AG08395 (cell line): ENCODE measurements around the gene DLL4.

Experiments
- DNase-seq: peaks from one replicate; pipeline ENCODE4 v3.0.0; 2012; ENCODE audit warnings: mixed read lengths, low spot score

DLL4 gene

DNA sequence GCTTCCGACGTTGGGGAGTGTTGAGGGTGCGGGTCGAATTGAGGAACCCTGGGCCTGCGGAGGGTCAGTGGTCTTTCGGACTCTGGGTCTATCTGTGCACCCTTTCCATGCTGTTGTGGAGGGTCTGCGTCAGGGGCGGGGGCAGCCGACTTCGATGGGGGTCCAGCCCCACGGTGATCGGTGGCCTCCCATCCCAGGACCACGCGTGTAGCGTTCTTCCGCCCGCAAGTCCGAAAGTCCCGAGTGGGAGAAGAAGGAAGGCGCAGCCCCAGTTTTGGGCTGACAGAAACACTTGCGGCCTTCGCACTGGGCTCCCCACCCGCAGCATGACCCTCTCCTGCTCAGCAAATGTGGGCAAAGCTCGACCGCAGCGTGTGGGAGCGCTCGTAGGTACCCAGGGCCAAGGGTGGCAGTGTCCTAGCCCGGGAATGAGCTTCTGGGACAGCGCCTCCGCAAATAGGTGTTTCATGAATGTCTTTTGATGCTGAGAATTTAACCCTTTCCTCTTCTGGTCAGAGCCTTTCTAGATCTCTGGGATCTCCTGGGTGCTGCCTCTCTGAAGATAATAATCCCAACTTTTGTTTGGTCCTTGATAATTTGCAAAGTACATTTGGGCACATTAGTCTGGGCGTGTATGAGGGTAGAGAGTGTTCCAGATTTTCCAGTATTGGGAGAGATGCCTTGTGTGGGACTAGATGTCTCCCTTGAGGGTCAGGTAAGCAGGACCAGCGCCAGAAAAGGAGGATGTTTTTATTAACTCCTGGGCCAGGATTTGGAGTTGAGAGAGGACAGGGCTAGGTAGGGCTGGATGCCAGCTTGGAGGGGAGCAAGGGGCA is 2.3 kb upstream of the DLL4 start:
- no peak for DNase-seq

DNA sequence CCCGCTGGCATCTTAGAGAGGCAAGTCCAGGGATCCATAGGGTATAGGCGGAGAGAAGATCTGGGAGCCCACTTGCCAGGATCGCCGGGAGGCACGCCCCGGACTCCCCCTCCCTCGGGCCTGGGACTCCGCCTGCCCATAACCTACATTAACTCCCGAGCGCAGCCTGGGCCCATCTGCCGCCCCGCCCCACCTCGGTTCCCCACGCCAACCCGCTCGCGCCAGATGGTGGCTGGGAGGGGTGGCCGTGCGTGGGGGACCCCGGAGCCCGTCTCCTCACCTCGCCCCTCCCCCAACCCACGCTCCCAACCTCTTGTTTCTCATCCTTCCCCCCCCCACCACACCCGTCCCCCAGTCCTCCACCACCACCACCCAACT is 1.7 kb upstream of the DLL4 start:
- no peak for DNase-seq

DNA sequence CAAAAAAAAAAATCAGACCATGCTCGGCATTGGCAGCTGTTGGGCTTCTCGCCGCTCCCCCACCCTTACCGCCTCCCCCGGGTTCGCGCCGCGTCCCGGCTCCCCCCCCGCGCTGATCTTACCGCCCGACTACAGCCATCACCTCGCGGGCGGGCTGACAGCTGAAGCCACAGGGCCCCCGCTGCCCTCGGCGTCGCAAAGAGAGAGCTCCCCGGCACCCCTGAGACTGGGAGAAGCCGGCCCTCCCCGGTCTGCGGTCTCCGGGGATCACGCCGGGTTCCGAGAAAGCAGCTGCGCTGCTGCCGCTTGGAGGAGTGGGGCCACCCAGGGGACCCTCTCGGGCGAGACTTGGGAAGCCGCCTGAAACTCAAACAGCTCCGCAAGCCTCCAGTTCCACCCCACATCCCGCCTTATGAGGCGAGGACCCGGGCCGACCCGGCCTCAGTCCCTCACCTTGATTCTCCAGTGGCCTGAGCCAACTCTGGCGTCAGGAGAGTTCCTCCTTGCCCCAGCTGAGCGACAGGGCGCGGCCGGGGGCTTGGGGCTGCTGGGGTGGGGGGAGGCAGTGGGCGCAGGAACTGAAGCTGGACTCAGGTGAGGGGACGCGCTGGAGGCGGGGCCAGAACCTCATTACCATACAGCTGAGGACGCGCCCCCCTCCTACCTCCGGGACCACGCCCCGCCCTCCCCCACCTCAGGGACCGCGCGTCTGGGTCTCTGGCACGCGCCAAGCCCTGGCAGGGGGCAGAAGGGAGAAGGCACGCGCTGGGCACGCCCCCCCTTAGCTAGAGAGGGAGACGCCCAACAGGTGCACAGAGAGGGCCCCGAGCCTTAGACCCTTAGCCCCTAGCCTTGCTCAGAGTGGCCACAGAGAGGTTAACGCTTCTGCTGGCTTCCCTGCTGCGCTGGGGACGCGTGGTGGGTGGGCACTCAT is 1.0 kb upstream of the DLL4 start:
- DNase-seq: no peak

DNA sequence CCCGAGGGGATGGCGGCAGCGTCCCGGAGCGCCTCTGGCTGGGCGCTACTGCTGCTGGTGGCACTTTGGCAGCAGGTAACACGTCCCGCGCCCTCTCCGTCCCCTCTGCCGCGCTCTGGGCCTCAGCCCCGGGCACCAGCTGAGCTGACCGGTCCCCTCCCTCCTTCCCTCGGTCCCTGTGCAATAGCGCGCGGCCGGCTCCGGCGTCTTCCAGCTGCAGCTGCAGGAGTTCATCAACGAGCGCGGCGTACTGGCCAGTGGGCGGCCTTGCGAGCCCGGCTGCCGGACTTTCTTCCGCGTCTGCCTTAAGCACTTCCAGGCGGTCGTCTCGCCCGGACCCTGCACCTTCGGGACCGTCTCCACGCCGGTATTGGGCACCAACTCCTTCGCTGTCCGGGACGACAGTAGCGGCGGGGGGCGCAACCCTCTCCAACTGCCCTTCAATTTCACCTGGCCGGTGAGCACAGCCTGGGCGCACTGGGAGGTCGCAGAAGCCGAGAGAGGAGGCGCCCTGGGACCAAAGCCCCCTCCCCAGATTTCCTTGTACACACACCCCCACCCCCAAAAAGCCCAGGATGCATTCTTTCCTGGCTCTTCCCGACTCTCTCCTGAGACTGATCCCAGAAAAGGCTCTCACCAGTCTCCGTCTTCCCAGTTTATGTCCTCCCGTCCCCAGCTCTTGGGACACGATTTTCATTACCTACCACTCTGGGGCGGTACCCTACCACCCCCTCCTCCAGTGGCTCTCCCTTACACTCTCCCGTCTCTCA is 705 bp downstream of the DLL4 start:
- DNase-seq: peak; percentile 37

DNA sequence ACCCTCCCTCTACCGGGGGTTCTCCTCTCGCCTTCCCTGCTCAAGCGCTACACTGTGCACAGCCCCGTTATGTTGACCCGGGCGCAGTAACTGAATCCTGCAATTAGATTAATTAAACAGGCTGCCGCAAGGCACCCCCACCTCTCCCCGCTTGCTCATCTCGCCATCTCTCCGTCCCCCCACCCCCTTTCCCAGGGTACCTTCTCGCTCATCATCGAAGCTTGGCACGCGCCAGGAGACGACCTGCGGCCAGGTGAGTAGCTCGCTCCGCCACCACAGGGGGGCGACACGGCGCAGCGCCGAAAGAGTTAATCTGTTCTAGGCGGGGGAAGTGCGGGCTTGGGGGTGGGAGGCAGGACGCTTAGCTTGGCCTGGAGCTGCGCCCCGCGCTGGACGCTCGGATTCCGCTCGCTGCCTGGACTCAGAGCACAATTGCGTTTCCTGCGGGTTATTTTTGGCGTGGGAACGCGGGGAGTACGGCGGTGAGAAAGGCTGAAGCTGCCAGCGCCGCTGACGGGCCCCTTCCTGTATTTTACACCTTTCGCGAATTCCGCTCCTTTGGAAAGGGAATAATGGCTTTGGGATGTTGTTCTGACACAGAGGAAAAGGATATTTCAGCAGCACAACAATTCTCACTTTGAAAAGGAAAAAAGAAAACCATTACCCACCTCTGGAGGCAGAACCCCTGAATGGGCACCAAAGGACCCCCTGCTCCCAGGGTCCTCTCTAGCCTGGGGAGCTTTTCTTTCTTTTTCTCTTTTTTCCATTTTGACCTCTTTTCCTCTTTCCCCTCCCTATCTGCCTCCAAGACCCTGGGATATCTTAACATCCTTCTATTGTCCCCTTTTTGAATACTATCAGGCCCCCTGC is 1.5 kb downstream of the DLL4 start:
- DNase-seq: no peak

DNA sequence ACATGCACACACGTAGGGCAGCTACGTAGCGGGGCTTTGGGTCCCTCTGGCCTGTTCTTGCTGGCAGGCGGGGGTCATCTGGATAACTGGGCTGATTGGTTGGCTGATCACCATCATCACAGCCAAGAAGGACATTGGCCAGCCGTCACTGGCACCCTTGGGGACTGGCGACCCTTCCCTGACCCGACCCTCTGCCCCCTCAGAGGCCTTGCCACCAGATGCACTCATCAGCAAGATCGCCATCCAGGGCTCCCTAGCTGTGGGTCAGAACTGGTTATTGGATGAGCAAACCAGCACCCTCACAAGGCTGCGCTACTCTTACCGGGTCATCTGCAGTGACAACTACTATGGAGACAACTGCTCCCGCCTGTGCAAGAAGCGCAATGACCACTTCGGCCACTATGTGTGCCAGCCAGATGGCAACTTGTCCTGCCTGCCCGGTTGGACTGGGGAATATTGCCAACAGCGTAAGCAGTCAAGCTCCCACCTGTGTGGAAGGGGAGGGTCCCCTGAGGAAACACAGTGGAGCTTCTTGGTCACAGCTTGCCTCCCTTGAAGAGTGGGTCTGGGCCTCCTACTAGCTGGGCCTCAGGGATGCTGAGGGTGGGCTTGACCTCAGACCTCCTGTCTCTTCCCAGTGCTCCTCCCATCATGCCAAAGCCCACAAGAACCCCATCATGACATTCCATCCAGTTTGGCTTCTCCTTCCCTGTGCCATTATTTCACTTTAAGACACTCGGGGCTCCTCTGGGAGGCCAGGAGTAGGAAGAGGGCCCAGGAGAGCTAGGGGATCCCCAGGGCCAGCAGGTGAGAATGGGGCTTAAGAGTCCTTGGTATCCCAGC is 2.4 kb downstream of the DLL4 start:
- DNase-seq: no peak

DNA sequence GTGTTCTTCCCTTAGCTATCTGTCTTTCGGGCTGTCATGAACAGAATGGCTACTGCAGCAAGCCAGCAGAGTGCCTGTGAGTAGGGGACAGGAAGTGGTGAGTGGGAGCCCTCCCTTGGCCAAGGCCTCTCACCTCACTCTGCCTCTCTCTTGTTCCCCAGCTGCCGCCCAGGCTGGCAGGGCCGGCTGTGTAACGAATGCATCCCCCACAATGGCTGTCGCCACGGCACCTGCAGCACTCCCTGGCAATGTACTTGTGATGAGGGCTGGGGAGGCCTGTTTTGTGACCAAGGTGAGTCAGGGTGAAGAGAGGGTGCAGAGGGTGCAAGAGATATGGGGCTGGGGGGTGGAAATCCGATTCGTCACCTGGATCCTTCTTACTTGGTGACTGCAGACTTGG is 3.0 kb downstream of the DLL4 start:
- DNase-seq: no peak

DNA sequence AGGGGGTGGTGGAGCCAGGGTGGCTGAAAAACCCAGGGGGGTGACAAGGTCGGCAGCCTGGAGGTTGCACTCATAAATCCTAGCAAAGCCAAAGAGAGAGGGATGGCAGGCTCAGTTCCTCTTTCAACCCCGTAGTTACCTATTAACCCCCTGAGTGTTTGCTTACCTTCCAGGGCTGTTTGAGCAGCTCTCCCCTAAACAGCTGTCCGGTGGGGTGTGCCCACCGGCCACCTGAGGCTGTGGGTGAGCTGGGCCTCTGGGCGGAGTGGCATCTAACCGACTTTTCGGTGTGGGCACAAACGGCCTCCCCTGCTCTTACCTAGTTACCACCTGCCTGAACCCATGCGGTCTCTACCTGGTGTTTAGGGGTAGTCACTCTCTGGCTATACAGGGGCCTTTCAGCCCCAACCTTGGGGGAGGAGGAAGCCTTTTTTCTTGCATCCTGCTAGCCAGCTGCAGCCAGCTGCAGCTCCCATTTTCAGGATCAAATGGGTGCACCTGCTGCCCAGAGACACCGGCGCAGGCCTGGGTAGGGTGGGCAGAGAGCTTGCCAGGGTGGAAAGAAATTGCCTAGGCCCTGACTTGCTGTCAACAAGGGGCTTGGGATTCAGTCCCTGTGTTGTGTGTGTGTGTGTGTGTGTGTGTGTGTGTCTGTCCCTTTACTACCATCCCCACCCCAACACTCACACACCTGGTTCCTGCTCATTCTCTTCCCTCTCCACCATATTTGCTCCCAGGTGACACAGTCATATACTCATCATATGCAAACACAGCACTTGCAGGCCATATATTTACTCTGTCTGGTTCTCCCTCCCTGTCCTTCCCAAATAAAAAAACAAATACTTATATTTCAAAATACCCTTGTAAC is 3.7 kb downstream of the DLL4 start:
- DNase-seq: no peak

DNA sequence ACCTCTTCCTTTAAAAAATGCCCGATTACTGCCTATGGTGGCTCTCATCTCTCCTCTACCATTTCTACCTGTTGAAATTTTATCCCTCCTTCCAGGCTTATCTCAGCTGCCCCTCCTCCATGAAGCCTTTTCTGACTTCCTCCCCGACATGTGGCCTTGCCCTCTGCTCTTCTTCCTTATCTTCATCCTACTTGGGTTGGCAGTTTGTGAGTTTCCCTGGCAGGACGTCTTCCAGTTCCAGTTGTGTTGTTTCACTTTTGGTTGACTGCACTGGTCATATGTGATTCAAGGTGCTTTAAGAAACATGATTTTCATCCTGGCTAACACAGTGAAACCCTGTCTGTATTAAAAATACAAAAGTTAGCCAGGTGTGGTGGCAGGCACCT is 4.4 kb downstream of the DLL4 start:
- no peak for DNase-seq

DNA sequence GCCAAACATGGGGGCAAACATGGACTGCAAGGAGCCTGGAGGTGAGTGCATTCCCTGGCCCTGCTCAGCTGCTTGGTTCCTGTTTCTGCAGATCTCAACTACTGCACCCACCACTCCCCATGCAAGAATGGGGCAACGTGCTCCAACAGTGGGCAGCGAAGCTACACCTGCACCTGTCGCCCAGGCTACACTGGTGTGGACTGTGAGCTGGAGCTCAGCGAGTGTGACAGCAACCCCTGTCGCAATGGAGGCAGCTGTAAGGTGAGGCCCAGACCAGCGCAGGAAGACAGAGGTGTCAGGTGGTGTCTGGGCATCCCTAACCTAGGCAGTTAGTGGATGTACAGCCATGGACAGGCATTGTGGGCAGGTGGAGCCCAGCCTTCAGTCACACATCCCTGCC is 5.3 kb downstream of the DLL4 start:
- no peak for DNase-seq

DNA sequence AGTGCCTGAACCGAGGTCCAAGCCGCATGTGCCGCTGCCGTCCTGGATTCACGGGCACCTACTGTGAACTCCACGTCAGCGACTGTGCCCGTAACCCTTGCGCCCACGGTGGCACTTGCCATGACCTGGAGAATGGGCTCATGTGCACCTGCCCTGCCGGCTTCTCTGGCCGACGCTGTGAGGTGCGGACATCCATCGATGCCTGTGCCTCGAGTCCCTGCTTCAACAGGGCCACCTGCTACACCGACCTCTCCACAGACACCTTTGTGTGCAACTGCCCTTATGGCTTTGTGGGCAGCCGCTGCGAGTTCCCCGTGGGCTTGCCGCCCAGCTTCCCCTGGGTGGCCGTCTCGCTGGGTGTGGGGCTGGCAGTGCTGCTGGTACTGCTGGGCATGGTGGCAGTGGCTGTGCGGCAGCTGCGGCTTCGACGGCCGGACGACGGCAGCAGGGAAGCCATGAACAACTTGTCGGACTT is 7.1 kb downstream of the DLL4 start:
- no peak for DNase-seq

DNA sequence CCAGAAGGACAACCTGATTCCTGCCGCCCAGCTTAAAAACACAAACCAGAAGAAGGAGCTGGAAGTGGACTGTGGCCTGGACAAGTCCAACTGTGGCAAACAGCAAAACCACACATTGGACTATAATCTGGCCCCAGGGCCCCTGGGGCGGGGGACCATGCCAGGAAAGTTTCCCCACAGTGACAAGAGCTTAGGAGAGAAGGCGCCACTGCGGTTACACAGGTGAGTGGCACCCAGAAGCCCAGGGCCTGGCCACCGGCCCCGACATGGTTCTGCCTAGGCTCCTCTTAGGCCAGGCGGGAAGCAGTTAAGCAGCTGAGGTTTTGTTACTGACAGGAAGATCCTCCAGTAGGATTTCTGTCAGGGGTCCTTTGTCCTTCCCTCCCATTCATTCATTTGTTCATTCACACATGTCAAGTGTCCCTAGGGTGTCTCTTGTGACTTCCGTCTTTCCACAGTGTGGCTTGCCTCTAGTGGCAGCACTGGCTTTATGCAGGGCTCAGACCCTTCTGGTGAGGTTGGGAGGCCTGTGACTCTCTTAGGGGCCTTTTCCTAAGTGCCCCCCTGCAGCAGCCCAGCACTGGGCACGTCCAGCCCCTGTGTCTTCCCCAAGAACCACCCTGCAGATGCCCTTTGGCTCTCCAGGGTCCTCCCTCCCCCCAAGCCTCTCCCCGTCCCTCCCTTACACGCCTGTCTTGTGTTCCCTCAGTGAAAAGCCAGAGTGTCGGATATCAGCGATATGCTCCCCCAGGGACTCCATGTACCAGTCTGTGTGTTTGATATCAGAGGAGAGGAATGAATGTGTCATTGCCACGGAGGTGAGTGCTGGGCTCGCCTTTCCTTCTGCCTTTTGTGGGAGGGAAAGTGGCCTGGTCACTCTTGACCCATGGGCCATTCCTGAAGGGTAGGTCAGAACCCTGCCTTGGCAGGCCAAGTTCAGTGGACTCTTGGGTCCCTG is 7.8 kb downstream of the DLL4 start:
- DNase-seq: no peak

DNA sequence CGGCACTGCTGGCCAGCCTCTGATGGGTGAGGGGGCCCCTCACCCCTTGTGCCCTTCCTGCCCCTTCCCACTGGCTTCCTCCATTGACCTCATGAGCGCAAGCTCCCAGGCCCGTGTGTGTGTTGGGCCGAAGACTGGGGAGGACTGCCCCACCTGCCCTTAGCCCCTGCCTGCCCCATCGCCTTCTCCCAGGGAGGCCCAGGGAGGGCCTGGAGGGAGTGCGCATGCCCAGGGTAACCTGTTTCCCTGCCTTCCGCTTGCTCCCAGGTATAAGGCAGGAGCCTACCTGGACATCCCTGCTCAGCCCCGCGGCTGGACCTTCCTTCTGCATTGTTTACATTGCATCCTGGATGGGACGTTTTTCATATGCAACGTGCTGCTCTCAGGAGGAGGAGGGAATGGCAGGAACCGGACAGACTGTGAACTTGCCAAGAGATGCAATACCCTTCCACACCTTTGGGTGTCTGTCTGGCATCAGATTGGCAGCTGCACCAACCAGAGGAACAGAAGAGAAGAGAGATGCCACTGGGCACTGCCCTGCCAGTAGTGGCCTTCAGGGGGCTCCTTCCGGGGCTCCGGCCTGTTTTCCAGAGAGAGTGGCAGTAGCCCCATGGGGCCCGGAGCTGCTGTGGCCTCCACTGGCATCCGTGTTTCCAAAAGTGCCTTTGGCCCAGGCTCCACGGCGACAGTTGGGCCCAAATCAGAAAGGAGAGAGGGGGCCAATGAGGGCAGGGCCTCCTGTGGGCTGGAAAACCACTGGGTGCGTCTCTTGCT is 8.8 kb downstream of the DLL4 start:
- DNase-seq: peak; percentile 36

DNA sequence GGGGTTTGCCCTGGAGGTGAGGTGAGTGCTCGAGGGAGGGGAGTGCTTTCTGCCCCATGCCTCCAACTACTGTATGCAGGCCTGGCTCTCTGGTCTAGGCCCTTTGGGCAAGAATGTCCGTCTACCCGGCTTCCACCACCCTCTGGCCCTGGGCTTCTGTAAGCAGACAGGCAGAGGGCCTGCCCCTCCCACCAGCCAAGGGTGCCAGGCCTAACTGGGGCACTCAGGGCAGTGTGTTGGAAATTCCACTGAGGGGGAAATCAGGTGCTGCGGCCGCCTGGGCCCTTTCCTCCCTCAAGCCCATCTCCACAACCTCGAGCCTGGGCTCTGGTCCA is 9.4 kb downstream of the DLL4 start:
- no peak for DNase-seq

DNA sequence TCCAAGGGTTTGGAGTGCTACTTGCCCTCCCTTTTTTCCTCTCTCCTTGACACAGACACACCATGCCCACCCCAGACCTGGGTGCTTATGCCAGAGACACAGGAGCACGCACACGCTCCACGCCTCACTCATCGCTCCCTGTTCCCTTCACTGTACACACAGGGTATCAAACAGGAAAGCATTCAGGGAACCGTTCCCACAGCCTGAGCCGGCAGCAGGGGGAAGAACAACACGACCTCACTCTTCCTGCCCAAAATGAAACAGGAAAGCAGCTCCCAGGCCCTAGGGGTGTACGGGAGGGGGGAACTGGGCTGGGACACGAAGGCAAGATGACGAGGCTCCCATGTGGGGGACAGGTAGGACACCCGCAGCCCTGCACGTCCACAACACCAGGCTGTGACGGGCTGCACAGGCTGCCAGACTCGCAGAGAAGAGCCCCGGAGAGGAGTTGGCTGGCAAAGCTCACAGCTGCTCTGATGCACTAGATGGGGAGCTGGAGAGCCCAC is 11.2 kb downstream of the DLL4 start:
- DNase-seq: no peak

DNA sequence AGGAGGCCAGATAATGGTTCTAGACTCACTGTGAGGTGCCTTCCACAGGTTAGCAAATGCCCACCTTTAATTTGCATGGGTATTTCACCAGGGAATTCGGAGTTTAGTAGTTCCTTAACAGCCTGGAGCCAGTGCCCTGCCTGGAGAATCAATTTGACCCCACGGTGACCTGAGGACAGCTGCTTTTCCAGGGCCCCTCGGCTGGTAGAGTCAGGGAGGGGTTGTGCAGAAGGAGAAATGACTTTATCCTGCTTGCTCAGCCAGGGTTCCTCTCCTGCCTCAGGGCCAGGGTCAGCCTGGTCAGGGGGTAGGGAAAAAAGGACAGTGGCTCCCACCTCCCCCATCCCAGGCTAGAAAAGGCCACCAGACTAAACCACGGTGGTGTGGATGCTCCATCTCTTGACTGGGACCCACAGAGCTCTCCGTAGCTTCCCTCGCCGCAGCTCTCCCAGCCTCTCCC is 12.0 kb downstream of the DLL4 start:
- DNase-seq: no peak
